Hematopoietic multipotent progenitor cell treated with erythropoietin and hydrocortisone succinate and interleukin-3 and kit ligand, for 4 days (in vitro differentiated cells): ENCODE measurements around the gene SPATS2.
A peak's percentile ranks its signal among the peaks of the same experiment; 100 is the strongest.

ENCODE experiments used
- DNase-seq: peaks from one replicate; pipeline ENCODE4 v3.0.0-alpha.2; 2015

SPATS2 gene

DNA sequence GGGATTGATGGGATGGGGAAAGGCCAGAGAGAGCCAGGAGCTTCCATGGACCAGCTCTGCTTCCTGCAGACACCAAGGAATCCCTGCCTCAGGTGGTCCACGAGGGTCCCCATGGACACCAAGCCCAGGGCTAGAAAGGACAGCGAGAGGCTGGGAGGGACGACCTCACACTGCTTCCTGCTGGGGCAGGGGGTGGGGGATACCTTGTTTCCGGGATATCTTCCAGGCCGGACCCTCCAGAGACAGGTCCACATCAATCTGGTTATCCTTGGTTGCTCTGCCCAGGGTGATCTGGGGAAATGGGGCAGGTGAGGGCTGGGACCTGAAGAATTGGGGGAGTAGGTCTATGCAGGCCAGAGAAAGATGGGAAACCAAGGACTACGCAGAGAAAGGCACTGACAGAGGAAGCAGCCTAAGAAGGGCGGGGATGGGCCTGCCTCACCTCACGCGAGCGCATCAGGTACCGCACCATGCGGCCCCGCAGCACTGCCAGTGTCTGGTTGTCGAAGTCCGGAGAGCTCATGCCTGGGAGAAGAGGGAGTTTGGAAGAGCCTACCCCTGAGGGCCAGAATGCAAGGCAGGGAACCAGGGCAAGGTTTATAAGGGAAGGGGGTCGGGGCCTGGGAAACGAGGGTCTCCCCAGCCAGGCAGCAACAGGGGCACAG is 191.9 kb downstream of the SPATS2 start:
- no peak for DNase-seq

DNA sequence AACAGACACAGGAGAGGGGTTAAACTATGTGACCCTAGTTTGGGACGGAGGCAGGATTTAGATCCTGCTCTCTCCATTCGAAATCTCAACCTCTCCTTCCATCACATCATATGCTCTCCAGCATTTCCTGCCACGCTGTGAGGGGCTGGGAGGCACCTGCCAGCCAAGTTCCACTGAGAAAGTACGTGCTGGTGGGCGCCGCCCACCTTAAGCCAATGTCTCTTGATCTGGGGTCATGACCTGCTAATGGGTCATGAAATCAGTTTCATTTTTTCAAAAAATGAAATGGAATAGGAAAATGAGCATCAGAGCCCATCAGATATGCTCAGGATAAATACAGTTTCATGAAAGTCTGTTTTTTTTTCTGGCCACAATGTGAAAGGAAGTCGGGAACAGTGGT is 193.4 kb downstream of the SPATS2 start:
- no peak for DNase-seq

DNA sequence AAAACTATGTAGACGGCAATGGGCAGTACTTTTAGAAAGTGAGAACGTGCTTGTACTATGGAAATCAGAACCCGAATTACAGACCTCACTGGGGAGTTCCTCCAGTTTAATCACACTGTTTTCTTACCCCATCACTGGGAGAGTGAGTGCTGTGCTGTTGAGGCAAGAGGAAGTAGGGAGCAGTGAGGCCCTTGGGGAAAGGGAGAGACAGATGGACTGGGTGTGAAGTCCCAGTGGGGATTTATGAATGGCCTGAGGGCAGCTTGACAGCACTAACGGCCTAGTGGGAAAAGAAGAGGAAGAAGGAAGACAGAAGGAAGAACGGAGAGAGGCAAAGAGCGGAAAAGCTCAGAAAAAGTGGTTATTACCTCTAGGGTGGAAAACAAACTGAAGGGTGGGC is 195.0 kb downstream of the SPATS2 start:
- no peak for DNase-seq

DNA sequence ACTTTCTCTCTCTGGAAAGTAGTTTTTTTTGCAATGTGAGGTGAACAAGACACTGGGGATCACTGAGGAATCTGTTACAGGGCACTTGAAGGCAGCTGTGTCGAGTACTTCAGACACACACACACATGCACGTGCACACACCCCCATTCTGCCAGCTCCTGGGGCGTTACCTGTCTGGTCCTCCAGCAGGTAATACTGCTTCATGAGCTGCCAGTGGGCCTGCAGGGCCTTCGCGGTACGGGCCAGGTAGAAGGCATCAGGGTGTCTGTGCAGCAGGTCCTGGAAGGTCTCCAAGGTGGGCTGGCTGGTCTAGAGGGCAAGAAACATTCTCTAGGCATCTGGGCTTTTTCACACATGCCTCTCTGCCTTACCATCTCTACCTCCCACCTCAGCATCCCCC is 195.6 kb downstream of the SPATS2 start:
- DNase-seq: no peak

DNA sequence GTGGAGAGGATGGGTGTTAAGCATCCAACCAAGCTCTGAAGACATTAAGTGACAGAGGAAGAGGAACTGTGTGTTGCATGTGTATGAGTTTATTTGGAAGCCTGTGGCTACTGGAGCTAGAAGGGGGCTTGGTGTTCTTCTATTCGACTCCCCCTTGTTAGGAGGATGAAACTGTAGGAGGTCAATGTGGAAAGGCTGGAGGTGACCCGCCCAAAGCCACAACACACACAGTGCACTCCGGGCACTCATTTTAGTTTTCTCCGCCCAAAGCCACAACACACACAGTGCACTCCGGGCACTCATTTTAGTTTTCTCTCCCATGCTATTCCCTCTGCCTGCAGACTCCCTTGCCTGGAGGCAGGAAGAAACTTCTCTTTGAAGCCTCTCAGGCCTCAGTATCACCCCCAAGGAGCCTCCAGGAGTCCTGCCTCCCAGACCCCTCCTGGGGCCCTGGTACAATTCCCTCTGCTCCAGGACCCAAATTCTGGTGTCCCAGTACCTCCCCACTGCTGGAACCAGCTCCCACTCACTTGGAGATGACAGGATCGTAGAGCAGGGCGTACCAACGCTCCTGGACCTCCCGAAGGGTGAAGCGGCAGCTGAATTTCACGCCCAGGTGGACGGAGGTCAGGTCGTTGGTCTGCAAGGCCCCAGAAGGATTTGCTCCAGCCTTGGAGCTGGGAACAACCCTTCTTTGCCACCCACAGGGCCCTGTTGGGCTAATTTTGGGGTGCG is 196.9 kb downstream of the SPATS2 start:
- DNase-seq: peak; percentile 65

DNA sequence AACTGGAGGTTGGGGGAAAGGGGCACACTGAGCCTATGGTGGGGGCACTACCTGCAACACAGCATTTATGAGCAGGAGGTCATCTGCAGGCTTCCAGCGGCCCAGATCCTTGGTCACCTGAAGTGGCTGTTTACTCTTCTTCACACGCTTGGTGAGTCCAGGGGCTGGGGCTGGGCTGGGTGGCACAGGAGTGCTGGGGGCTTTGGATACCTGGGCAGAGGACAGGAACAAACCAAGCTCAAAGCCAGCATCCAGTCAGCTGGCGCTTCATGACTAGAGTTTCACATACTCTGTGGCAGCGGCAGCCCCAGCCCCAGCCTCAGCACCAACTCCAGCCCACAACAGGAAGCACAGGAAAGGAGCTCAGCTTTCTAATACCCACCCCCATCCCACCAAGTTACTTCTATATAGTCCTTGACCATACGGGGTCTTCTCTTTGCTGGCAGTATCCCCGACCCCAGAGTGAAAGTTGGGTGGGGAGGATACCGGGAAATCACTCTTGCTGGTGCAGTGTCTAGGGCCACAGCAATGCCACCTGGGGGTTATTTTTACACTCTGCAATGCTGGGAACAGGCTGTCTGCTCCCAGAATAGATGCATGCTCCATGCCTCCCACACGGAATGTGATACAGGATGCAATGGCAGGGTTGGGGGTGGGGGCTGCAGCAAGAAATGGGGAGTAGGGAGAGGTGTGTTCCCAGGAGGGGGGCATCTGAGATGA is 197.6 kb downstream of the SPATS2 start:
- DNase-seq: peak; percentile 31

DNA sequence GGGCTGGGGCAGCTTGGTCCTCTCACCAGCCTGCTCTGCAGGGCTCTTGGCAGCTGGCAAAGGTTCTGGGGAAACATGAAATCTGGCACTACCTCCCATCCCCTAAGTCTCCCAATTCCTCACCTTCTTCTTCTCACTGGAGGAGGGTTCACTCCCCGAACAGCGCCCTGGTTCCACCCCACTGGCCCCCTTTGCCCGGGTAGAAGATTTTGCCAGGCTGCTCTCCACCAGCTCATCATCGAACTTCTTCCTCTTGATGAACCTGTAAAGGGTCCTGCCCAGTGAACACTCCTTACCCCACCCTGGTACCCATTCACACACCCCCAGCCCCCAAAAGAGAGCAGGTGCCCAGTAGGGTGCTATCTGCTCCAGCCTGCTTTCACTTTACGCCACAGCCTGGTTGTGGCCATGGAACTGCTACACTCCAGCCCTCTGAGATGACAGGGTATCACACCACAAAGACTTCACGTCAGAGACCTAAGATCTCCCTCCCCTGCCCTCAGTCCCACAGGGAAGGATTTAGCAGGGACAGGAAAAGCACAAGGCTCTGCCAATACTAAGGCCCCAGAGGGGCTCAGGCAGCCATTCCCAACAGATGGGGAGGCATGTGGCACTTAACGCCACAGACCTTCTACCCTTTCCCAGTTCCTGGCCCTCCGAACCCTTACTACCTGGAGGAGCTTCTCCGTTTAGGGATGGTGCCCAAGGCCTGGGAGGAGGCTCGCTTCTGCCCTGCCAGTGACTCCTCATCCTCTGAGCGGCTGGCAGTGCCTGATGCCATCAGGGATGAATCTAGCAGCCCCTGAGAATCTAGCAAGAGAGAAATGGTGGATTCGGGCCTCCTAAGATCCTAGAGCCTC is 198.4 kb downstream of the SPATS2 start:
- DNase-seq: no peak

DNA sequence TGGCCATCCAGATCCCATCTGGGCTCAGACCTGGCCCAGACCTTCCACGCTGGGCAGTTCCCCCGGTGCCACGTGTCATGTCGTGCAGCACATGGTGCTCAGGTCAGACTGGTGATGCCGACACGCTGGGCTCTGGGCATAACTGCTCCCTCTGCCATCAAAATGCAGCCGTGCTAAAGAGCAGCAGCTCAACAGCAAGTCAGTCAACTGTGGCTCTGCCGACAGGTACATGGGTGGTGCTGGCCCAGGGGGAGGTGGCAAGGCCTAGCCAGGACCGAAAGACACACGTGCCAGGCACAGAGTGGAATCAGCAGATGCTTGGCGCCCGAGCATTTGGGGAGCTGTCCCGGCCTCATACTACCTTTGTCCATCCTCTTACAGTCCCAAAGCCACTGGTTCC is 199.1 kb downstream of the SPATS2 start:
- no peak for DNase-seq

DNA sequence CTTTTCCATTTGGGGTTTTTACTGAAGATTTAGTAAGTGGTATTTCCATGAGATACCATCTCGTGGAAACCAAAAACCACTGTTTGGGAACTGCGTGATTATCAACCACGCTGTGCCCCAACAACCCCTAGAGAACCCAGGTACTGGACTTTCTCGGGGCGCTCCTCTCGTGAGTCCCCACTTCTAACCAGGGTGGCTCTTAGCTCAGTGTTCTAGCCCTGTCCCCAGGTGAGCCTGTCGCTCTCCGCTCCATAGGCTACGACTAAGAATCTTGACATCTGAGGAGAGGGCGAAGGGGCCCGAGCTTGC is 200.0 kb downstream of the SPATS2 start:
- DNase-seq: peak; percentile 19

DNA sequence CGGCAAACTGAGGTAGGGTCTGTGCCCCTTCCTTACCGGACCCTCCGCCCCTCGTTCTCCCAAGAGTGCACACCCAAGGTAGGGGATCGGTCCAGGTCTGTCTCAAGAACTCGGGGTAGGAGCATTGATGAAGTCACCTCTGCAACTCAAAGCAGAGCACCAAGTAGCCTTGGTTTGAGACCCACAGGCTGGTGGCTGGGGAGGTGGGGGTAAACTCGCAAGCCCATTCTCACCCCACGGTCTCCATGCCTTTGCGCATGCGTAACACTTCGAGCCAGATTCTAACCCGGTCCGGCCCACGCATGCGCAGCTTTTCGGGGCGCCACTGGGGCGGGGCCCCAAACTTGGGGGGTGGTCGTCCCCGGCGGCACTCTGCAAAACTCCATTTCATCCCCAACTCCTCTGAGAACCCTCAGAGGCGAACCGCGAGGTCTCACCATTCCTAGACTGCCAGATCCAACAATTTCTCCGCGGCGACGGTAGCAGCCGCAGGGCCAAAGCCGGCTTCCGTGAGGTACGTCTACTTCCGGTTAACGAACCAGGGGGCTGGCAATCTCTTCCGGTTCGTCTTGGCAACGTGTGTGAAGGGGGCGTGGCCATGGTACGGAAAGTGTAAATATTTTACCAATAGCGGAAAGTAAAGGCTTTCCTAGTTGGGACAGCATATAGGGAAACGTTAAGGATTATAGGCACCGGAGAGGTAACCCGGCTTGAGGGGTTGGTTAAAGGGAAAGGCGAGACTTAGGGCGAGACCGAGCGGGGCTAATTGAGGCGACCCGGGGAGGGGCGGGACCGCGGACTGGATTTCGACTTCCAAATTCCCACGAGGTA is 200.6 kb downstream of the SPATS2 start, which contains the start of gene MCRS1:
TSS of gene MCRS1 (minus strand) at position 532 of the 831 bp plus-strand sequence. CDS start 1,411 bp downstream, outside the sequence.
- peak; percentile 98 for DNase-seq

DNA sequence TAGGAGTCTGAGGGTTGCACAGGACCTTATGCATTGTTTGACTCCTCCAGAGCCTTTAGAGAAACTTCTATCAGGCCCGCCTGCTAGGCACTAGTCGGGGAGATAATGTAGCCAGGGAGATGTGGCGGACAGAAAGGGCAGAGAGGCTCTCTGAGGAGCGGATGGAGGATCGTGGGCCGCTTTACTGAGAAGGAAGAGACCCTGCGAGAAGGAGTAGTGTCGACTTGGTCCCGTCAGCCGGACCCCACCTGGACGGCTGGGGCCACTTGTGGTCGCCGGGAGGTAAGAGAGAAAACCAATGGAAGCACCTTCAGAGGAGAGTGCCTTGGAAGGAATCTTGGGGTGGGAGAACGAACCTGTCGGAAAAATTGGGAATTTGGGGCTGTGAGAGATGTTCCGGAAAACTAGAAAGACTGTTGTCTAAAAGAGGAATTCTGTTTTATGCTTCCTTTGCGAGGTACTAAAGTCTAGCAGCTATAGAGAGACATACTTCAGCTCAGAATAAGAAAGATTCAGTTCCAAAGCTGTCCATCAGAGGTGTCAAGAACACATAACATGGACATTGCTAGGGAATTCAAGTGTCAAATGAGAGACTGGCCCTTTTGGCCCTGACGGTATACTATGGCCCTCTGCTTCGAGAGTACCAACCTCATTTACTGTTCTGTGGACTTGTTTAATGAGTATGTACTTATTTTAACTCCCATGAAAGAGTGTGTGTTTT is 201.3 kb downstream of the SPATS2 start:
- peak; percentile 71 for DNase-seq
